ENCODE measurements around the gene IL17B.

Gene IL17B

DNA sequence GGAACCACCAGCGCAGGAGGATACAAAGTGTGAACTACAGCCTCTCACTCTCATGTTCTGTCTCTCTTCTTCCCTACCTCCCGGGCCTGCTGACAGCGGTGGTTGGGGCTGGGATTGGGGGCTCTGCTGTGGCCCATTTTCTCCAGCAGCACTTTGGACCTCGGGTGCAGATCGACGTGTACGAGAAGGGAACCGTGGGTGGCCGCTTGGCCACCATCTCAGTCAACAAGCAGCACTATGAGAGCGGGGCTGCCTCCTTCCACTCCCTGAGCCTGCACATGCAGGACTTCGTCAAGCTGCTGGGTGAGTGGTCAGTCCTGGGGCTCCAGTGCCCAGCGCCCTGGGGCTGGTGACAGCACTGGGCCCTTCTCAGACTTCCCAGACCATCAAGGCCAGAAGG is 16.6 kb downstream of the IL17B start:
- TF ChIP-seq, protein P1, sequence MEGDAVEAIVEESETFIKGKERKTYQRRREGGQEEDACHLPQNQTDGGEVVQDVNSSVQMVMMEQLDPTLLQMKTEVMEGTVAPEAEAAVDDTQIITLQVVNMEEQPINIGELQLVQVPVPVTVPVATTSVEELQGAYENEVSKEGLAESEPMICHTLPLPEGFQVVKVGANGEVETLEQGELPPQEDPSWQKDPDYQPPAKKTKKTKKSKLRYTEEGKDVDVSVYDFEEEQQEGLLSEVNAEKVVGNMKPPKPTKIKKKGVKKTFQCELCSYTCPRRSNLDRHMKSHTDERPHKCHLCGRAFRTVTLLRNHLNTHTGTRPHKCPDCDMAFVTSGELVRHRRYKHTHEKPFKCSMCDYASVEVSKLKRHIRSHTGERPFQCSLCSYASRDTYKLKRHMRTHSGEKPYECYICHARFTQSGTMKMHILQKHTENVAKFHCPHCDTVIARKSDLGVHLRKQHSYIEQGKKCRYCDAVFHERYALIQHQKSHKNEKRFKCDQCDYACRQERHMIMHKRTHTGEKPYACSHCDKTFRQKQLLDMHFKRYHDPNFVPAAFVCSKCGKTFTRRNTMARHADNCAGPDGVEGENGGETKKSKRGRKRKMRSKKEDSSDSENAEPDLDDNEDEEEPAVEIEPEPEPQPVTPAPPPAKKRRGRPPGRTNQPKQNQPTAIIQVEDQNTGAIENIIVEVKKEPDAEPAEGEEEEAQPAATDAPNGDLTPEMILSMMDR (IDR thresholded peaks at IDR 0.05; ENCODE audit: insufficient read depth, missing control alignments), result no peak
- FAIRE-seq (no peak), DNase-seq (ENCODE audit: insufficient read length, low spot score) (no peak)

GRCh38 chr5:149360272-149360671 is 18.8 kb downstream of the IL17B start:
- DNase-seq (ENCODE audit: insufficient read length, low spot score), result no peak
- no peak for FAIRE-seq
- TF ChIP-seq, protein P1 (IDR thresholded peaks at IDR 0.05; ENCODE audit: insufficient read depth, missing control alignments), result no peak

- DNase-seq (ENCODE audit: insufficient read length, low spot score) (no peak), FAIRE-seq (no peak)
- TF ChIP-seq, protein P1 (IDR thresholded peaks at IDR 0.05; ENCODE audit: insufficient read depth, missing control alignments), result no peak
Observed at GRCh38 chr5:149358868-149359495, 20.1 kb downstream of the IL17B start.

GRCh38 chr5:149358294-149358651 is 20.8 kb downstream of the IL17B start:
- FAIRE-seq (no peak), DNase-seq (ENCODE audit: insufficient read length, low spot score) (no peak)
- TF ChIP-seq, protein P1 (IDR thresholded peaks at IDR 0.05; ENCODE audit: insufficient read depth, missing control alignments), result no peak

GRCh38 chr5:149357370-149358293 is 21.5 kb downstream of the IL17B start, which contains the start of gene PCYOX1L:
TSS of gene PCYOX1L (plus strand) at chr5:149358046. CDS start at chr5:149358069, 23 bp downstream.
- DNase-seq (ENCODE audit: insufficient read length, low spot score) (peak; percentile 80), FAIRE-seq (no peak)
- TF ChIP-seq, protein P1 (IDR thresholded peaks at IDR 0.05; ENCODE audit: insufficient read depth, missing control alignments), result no peak

- DNase-seq (ENCODE audit: insufficient read length, low spot score), result no peak
- TF ChIP-seq, protein P1 (IDR thresholded peaks at IDR 0.05; ENCODE audit: insufficient read depth, missing control alignments), result no peak
- FAIRE-seq, result no peak
Observed at GRCh38 chr5:149356391-149356790, 22.7 kb downstream of the IL17B start.

DNA sequence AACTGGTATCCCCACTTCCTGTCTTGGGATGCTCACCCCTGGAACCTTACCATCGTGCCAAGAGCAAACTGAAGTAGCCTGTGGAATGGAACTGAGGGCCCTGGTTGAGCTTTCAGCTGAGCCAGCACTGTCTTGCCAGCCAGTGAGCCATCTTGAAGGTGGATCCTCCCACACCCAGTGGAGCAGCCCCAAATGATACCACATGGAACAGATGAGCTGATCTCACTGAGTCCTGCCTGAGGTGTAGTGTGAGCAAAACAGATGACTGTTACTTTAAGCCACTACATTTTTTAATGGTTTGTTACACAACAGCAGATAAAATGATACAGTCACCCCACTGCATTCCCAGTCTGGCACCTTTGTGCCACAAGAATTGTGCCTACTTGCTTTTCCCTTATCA is 23.4 kb downstream of the IL17B start:
- FAIRE-seq, result no peak
- DNase-seq (ENCODE audit: insufficient read length, low spot score), result no peak
- TF ChIP-seq, protein P1 (IDR thresholded peaks at IDR 0.05; ENCODE audit: insufficient read depth, missing control alignments), result no peak

Data from D721Med (cell line).